Stimulated activated CD8-positive, alpha-beta memory T cell treated with anti-CD3 and anti-CD28 coated beads, Interleukin-15, amount 100 ng/mL, for 48 hours (primary cell): ENCODE data around the gene FAM53B.
A peak's percentile ranks its signal among the peaks of the same experiment; 100 is the strongest.

Source experiments
- DNase-seq, 2 donors: peaks; one replicate each; pipeline ENCODE4 v3.0.0-alpha.2; 2020; ENCODE audit warnings: low read depth in 2 of 2

The FAM53B gene

DNA sequence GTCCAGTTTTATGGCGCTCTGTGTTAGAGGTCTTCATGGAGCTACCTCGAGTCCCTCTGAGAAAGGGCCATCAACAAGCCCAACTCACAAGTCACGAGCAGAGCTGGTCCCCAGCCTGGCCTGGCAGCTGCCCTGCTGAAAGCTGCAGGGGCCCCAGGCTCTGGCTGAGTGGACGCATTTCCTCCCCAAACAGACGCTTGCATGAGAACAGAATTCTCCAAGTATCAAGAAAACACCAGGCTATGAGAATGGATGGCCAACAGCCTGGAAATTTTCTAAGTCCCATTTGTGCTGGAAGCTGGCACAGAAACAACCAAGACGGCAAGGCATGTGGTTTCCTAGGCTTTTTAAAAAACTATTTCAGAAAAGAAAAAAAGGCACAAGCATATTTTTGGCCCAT lies 114.8 kb downstream of the FAM53B start:
- DNase-seq = no peak

- no peak for DNase-seq
These were observed 115.5 kb downstream of the FAM53B start for GRCh38 chr10:124628676-124629021.

GRCh38 chr10:124627866-124628675 lies 116.1 kb downstream of the FAM53B start:
- DNase-seq = no peak

GRCh38 chr10:124626759-124627380 lies 117.3 kb downstream of the FAM53B start:
- DNase-seq = peak in 1 of 2 donors; percentile 50

- DNase-seq = no peak
These were observed 118.3 kb downstream of the FAM53B start for GRCh38 chr10:124625831-124626238.

DNA sequence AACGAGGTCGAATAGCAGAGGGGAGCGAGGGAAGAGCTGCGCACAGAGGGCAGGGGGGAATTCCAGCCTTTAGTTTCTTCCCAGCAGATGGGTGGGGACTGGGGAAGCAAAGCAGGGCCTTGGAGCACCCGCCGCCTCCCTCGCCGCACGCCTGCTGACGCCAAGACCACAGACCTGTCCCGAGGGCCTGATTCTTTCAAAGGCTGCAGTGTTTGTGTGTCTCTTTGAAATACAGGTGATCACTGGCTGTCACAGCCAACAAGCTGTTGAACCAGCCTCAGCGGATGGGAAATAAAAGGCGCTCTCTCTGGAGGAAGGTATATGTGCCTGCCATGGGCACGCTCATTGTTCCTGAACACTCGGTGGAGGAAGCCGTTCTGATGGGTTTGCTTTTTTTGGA lies 119.3 kb downstream of the FAM53B start:
- DNase-seq = no peak

DNA sequence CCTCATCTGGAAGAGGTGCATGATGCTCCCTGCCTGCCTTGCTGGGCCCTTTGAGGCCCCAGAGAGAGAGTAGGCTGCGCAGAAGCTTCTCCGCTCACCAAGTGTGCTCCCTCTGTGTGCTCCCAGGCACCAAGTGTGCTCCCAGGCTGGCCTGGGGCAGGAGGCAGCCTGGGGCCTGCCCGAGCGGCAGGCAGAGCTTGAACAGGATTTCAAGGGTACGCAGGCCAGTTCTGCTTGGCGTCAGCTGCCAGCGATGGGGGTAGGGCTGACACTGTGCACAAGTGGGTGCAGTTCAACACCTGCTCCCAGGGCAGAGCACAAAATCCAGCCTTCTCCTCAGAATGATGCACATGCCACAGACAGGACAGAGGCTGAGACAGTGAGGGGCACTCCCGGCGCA lies 119.7 kb downstream of the FAM53B start:
- DNase-seq = no peak

DNA sequence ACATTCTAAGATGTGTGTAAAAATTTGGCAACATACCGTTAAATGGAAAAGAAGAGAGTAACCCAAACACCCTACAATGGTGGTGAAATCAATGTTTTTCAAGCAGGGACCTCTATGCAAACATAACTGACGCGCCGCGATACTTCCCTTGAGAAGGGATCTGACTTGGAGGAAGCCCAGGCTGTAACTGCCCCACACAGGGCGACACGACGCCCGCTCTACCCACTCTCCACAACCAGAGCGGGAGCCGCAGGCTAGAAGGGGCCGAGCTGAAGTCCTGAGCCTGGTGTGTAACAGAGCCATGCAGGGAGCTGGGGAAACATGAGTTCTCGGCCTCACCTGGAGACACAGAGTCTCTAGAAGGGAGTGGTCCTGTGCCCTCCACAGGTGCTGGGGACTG lies 120.2 kb downstream of the FAM53B start:
- no peak for DNase-seq

- no peak for DNase-seq
These were observed 121.2 kb downstream of the FAM53B start for GRCh38 chr10:124622866-124623536.

GRCh38 chr10:124622158-124622557 lies 122.0 kb downstream of the FAM53B start:
- DNase-seq = no peak

- no peak for DNase-seq
These were observed 122.5 kb downstream of the FAM53B start for GRCh38 chr10:124621637-124622036.

- no peak for DNase-seq
These were observed 124.2 kb downstream of the FAM53B start for GRCh38 chr10:124619802-124620490.

DNA sequence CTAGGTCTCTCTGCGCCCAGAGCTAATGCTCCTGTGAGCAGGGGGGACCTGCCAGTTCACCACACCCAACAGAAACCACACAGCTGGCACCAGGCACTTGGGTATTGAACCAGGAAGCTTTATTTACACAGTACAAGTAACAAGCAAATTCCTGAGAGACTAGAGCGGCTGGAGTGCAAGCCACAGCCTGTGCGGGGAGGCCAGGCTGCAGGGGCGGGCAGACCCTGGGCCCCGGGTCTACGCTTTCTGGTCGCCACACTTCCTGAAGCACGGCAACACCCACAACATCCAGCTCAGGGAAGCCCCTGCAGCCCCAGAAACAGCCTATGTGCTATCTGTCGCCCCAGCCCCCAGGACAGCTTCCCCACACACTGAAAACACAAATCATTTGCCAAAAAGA lies 125.0 kb downstream of the FAM53B start:
- DNase-seq = no peak

DNA sequence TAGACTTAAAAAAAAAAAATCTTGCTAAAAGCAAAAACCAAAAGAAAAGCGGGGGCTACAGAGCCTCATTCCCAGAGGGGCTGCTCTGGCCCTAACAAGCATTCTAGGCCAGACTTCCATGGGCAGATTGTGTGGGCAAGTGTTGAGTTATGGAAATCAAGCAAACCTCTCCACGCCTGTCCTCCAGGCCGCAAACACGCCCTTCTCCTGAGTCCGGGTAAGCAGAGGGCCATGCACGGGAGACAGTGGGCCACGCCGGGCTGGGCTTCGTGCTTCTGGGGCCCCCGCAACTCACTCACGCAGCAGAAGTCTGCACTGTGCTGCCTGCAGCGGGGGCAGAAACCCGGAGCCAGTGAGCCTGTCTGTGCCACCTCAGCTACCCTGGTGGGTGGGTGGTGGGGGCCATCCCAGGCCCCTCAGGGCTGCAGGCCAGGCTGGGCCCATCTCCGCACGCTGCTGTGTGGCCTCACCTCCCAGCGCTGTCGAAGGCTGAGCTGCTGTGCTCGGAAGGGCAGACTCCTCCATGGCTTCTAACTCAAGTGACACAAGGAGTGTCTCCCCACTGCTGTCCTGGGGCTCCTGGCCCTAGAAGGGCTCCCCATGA lies 125.6 kb downstream of the FAM53B start:
- DNase-seq = no peak

GRCh38 chr10:124616836-124617130 lies 127.4 kb downstream of the FAM53B start:
- no peak for DNase-seq

DNA sequence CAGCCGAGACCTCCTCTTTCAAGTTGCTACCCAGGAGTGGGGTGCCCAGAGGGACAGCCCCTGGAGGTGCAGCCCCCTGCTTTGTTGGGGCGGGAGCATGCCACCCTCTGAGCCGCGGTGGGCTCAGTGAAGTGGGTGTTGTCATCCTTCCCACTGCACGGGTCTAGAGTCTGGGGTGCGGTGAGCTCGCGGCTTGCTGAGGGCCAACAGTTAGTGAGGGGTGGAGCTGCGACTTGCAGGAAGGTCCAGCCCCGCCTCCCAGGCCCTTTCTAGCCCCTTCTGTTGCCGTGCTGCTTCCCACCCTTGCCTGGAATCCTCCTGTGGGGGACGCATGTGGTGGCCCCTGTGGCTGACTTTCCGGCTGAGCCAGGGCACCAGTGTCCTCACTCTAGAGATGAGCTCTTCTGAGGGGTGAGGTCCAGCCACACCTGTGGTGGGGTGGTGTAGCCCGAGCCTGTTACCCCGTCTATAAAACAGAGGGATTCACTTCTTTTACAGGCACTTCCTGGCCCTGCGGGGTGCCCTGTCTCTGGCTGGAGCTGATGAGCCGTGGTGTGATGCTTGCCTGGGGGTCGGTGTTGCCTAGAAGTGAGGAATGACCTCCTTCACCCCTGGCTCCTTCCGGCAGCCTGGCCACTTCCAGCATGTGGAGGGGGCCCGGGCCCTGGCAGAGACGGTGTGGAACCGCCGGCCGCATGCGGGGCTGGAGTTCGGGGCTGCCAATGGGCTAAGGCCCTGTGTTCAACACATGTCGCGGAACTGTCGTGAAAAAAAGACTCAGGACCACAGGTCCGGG lies 127.9 kb downstream of the FAM53B start:
- no peak for DNase-seq

DNA sequence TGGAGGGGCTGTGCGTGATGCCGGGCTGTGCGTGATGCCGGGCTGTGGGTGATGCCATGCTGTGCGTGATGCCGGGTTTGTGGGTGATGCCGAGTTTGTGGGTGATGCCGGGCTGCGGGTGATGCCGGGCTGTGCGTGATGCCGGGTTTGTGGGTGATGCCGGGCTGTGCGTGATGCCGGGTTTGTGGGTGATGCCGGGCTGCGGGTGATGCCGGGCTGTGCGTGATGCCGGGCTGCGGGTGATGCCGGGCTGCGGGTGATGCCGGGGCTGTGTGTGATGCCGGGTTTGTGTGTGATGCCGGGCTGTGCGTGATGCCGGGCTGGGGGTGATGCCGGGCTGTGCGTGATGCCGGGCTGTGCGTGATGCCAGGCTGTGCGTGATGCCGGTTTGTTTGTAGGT lies 128.9 kb downstream of the FAM53B start:
- DNase-seq = no peak

- peak; percentile 46 to 60 for DNase-seq
These were observed 130.0 kb downstream of the FAM53B start for GRCh38 chr10:124614003-124614659.

GRCh38 chr10:124612611-124613498 lies 131.3 kb downstream of the FAM53B start:
- no peak for DNase-seq

- no peak for DNase-seq
These were observed 132.4 kb downstream of the FAM53B start for GRCh38 chr10:124611738-124612137.
